SU-DHL-6 (cell line): ENCODE results near the gene EIF2B5.

ENCODE experiments used
- H2AFZ ChIP-seq: fragments of 200-600 bp; sonication (generic); 2 replicates; pipeline ENCODE4 v1.6.1; 2014; ENCODE audit warnings: low read depth, mild to moderate bottlenecking, moderate library complexity, mixed read lengths, antibody characterized with exemption, low read length; ENCODE audit not compliant: severe bottlenecking
- H3F3A ChIP-seq: fragments of 200-600 bp; shearing (Covaris generic); 2 replicates; pipeline ENCODE4 v1.6.0; 2016; ENCODE audit warnings: antibody characterized with exemption, mild to moderate bottlenecking; ENCODE audit not compliant: insufficient read depth
- H3K27ac ChIP-seq: fragments of 200-600 bp; sonication (generic); 2 replicates; pipeline ENCODE4 v1.5.1; 2016; ENCODE audit warnings: low read depth, mild to moderate bottlenecking, low read length, moderate library complexity, mixed read lengths
- H3K27me3 ChIP-seq: fragments of 200-600 bp; sonication (generic), shearing (Covaris generic); 2 replicates; pipeline ENCODE4 v1.6.0; 2014; ENCODE audit warnings: mild to moderate bottlenecking, low read length
- H3K36me3 ChIP-seq: fragments of 200-600 bp; sonication (generic); 2 replicates; pipeline ENCODE4 v1.6.1; 2014; ENCODE audit warnings: mild to moderate bottlenecking, low read length, mixed read lengths
- H3K4me2 ChIP-seq: fragments of 300-600, 200-600 bp; shearing (Covaris generic), sonication (generic); 2 replicates; pipeline ENCODE4 v1.6.0; 2014; ENCODE audit warnings: low read length, low read depth, mild to moderate bottlenecking; ENCODE audit not compliant: poor library complexity, severe bottlenecking
- H3K4me3 ChIP-seq: fragments of 200-600 bp; sonication (generic); 2 replicates; pipeline ENCODE4 v1.5.1; 2014; ENCODE audit warnings: antibody characterized with exemption, low read length, mild to moderate bottlenecking, mixed read lengths; ENCODE audit not compliant: insufficient read depth, poor library complexity, severe bottlenecking
- H3K79me2 ChIP-seq: fragments of 200-600 bp; sonication (generic); 2 replicates; pipeline ENCODE4 v1.6.1; 2014; ENCODE audit warnings: mild to moderate bottlenecking, low read length, moderate library complexity; ENCODE audit not compliant: insufficient read depth
- H3K9ac ChIP-seq: fragments of 200-600 bp; sonication (generic); 2 replicates; pipeline ENCODE4 v1.7.0; 2014; ENCODE audit warnings: mild to moderate bottlenecking, low read length
- H3K9me2 ChIP-seq: fragments of 200-600 bp; sonication (generic); replicated peaks from 2 replicates; pipeline ENCODE4 v1.6.1; 2014; ENCODE audit warnings: low read length; ENCODE audit not compliant: insufficient read depth
- H3K9me3 ChIP-seq: fragments of 200-600 bp; sonication (generic); 2 replicates; pipeline ENCODE4 v1.6.1; 2014; ENCODE audit warnings: low read length, mixed read lengths; ENCODE audit not compliant: insufficient read depth
- H4K20me1 ChIP-seq: fragments of 200-600 bp; sonication (generic); 2 replicates; pipeline ENCODE4 v1.6.1; 2014; ENCODE audit warnings: low read depth, mild to moderate bottlenecking, antibody characterized with exemption, low read length, moderate library complexity, mixed read lengths
- CTCF ChIP-seq: fragments of 200-600 bp; sonication (generic); IDR thresholded peaks from one replicate; pipeline ENCODE4 v1.5.1; 2017; ENCODE audit warnings: antibody characterized with exemption, mild to moderate bottlenecking, low read length, moderate library complexity; ENCODE audit not compliant: insufficient read depth, poor library complexity, severe bottlenecking
- EZH2phosphoT487 ChIP-seq: fragments of 200-600 bp; sonication (generic), shearing (Covaris generic); conservative IDR thresholded peaks from 2 replicates; pipeline ENCODE4 v1.6.1; 2018; ENCODE audit warnings: mild to moderate bottlenecking, antibody characterized with exemption, low read length, moderate library complexity, mixed read lengths

The EIF2B5 gene

DNA sequence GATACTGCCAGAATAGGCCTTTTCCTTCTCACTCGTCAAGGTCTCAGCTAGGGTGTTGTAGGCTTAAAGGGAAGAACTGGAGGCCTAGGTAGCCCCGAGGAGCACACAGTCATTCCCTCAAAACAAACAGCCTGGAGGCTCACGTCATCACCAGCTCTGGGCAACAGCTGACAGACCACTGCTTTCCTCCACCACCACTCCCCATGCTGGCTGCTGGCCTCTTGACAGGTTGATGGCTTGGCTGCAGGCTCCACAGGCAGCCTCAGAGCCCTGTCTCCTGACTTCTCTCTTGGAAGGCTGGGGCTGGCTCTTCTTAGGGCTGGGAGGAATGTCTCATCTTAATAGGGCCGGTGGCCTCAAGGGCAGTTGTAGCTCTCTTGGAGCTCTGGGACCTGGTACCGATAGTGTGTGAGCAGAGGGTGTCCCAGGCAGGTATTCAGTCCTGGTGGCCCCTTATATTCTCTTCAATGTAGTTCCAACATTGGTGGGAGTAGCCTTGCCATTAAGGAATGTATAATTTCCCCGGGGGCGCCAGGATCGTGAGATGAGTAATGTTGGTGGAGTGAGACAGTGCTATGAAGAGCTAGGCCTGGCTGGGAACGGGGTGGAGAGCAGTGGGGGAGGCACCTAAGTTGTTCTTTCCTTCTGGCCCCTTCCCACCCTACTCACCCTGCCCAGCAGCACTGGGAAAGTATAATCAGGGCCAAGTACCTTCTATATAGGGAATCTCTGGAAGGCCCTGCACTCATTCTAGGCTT is 33.4 kb downstream of the EIF2B5 start:
- H3K9me2 ChIP-seq = no peaks in the 10 kb centered on the region
- H3K4me3 ChIP-seq = no peak overlapping the region
- TF ChIP-seq CTCF (no peak), EZH2phosphoT487 (no peak)
- no peaks in the 10 kb centered on the region for H3K27me3 ChIP-seq
- no peaks in the 10 kb centered on the region for H3K79me2 ChIP-seq
- H3K9me3 ChIP-seq = no peaks in the 10 kb centered on the region
- H3K36me3 ChIP-seq = no peaks in the 10 kb centered on the region
- H3F3A ChIP-seq = no peaks in the 10 kb centered on the region
- no peak overlapping the region for H3K27ac ChIP-seq
- H2AFZ ChIP-seq = no peak overlapping the region
- H4K20me1 ChIP-seq = no peaks in the 10 kb centered on the region
- H3K4me2 ChIP-seq = no peak overlapping the region
- H3K9ac ChIP-seq = no peak overlapping the region

- no peak overlapping the region for H3K4me2 ChIP-seq
- no peak for TF ChIP-seq CTCF
- no peak for TF ChIP-seq EZH2phosphoT487
- no peak overlapping the region for H3K27ac ChIP-seq
- no peaks in the 10 kb centered on the region for H3K9me3 ChIP-seq
- peaks cover 5% of the 10 kb centered on the region for H3K79me2 ChIP-seq
- H3F3A ChIP-seq = 0 out of 2 replicates have a peak, but pooled peaks cover 6% of the 10 kb centered on the region
- no peak overlapping the region for H3K4me3 ChIP-seq
- H4K20me1 ChIP-seq = no peaks in the 10 kb centered on the region
- H3K9me2 ChIP-seq = no peaks in the 10 kb centered on the region
- no peaks in the 10 kb centered on the region for H3K27me3 ChIP-seq
- no peak overlapping the region for H2AFZ ChIP-seq
- no peaks in the 10 kb centered on the region for H3K36me3 ChIP-seq
- H3K9ac ChIP-seq = no peak overlapping the region
Observed at GRCh38 chr3:184169896-184170875, 35.0 kb downstream of the EIF2B5 start.

DNA sequence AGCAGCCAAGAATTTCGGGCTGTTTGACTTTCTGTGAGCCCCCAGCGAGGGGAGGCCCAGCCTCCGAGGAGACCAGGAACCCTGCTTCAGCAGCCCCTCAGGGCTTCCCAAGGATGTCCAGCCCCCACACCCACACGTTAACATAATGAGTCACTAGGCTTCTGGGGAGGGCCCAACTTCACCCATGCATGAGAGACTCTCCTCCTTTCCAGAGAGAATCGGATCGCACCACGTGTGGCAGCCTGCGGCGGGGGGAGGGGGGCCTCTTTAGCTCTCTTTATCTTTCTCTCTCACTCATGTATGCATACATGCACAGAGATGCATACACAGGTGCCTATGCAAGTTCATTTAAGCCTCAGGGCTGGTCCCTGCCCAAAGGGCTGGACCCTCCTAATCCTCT is 36.4 kb downstream of the EIF2B5 start:
- TF ChIP-seq CTCF (no peak), EZH2phosphoT487 (no peak)
- H3F3A ChIP-seq = 0 out of 2 replicates have a peak, but pooled peaks cover 6% of the 10 kb centered on the region
- no peak overlapping the region for H3K27ac ChIP-seq
- H3K4me3 ChIP-seq = no peak overlapping the region
- H2AFZ ChIP-seq = no peak overlapping the region
- no peaks in the 10 kb centered on the region for H3K9me2 ChIP-seq
- no peaks in the 10 kb centered on the region for H3K36me3 ChIP-seq
- H3K79me2 ChIP-seq = peaks cover 18% of the 10 kb centered on the region
- no peaks in the 10 kb centered on the region for H3K27me3 ChIP-seq
- no peaks in the 10 kb centered on the region for H3K9me3 ChIP-seq
- no peak overlapping the region for H3K9ac ChIP-seq
- H4K20me1 ChIP-seq = no peaks in the 10 kb centered on the region
- H3K4me2 ChIP-seq = no peak overlapping the region
